ENCODE results near the gene GRM3.

GRM3 gene

DNA sequence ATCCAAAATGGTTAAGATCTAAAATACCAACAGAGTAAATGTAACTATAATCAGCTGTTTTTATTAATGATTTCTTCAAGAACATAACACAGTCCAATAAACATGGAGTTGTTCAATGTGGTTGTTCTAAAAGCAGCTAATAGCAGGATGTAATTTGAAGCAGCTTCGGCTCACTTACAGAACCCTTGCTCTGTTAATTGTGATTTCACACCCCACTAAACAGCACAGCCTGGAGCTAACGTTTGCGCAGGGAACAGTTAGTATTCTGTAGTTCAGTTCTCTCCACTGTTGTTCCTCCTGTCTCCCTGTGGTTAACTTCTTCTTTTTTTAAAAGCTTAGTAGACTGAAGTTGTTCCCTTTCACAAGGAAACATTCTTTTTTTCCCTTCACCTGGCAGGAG, 104.0 kb downstream of the GRM3 start:
- H3K27ac ChIP-seq, result no peak overlapping the region
- TF ChIP-seq, protein P1, sequence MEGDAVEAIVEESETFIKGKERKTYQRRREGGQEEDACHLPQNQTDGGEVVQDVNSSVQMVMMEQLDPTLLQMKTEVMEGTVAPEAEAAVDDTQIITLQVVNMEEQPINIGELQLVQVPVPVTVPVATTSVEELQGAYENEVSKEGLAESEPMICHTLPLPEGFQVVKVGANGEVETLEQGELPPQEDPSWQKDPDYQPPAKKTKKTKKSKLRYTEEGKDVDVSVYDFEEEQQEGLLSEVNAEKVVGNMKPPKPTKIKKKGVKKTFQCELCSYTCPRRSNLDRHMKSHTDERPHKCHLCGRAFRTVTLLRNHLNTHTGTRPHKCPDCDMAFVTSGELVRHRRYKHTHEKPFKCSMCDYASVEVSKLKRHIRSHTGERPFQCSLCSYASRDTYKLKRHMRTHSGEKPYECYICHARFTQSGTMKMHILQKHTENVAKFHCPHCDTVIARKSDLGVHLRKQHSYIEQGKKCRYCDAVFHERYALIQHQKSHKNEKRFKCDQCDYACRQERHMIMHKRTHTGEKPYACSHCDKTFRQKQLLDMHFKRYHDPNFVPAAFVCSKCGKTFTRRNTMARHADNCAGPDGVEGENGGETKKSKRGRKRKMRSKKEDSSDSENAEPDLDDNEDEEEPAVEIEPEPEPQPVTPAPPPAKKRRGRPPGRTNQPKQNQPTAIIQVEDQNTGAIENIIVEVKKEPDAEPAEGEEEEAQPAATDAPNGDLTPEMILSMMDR (IDR thresholded peaks at IDR 0.05; ENCODE audit: low read depth, low read length, missing control alignments), result no peak
- no peak overlapping the region for H3K4me3 ChIP-seq (ENCODE audit: low read depth, low read length)
- DNase-seq, result no peak
- no peaks in the 10 kb centered on the region for H3K27me3 ChIP-seq (replicated peaks)
- no peaks in the 10 kb centered on the region for H3K36me3 ChIP-seq (replicated peaks)
- in situ Hi-C loops (cut with HindIII; ENCODE audit: low pct_ligation_motif_present, low sequenced_read_pairs), result no loop called here

GRCh38 chr7:86748201-86748600, 104.5 kb downstream of the GRM3 start:
- H3K27me3 ChIP-seq (replicated peaks), result no peaks in the 10 kb centered on the region
- TF ChIP-seq, protein P1 (IDR thresholded peaks at IDR 0.05; ENCODE audit: low read depth, low read length, missing control alignments), result no peak
- H3K36me3 ChIP-seq (replicated peaks), result no peaks in the 10 kb centered on the region
- in situ Hi-C loops (cut with HindIII; ENCODE audit: low pct_ligation_motif_present, low sequenced_read_pairs), result no loop called here
- no peak overlapping the region for H3K27ac ChIP-seq
- H3K4me3 ChIP-seq (ENCODE audit: low read depth, low read length), result no peak overlapping the region
- DNase-seq, result no peak

DNA sequence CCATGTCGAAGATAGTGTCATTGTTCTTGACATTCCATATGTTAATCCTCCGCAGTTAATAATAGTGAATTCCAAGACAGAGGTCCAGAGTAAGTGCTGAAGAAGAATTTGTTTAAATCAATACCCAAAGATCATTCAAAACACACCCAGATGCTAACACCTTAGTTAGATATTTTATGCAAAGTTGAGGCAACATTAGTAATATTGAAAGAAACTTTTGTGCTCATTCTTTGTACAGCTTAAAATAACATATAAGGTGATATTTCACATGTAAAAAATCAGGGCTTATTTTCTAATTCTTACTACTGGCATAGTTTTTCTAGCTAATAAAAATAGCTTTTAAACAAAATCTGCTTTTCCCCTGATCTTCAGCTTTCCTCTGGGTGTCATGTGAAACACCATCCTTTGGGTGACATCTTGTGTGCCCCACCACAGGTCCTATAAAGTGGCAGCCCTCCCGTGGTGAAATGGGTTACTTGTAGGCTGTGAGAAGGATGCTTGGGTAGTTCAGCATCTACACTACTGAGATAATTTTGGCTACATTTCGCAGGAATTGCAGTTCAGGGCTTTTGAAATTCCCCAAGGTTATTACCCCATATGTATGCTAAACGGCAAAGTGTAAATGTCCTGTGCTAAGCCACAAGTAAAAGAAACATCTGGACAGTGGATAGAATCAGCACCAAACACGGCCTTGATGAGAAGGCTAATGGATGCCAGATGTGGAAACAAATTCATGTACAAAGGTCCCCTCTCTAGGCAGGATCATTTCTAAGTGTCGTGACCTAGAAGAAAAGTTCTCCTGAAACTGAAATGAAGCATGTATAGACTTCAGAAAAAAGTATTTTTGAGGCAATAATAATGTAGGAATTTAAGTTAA, 105.4 kb downstream of the GRM3 start:
- in situ Hi-C loops (cut with HindIII; ENCODE audit: low pct_ligation_motif_present, low sequenced_read_pairs), result no loop called here
- Histone ChIP-seq H3K27me3 (replicated peaks) (no peaks in the 10 kb centered on the region), H3K4me3 (ENCODE audit: low read depth, low read length) (no peak overlapping the region), H3K36me3 (replicated peaks) (no peaks in the 10 kb centered on the region), H3K27ac (no peak overlapping the region)
- DNase-seq, result no peak
- TF ChIP-seq, protein P1 (IDR thresholded peaks at IDR 0.05; ENCODE audit: low read depth, low read length, missing control alignments), result no peak

DNA sequence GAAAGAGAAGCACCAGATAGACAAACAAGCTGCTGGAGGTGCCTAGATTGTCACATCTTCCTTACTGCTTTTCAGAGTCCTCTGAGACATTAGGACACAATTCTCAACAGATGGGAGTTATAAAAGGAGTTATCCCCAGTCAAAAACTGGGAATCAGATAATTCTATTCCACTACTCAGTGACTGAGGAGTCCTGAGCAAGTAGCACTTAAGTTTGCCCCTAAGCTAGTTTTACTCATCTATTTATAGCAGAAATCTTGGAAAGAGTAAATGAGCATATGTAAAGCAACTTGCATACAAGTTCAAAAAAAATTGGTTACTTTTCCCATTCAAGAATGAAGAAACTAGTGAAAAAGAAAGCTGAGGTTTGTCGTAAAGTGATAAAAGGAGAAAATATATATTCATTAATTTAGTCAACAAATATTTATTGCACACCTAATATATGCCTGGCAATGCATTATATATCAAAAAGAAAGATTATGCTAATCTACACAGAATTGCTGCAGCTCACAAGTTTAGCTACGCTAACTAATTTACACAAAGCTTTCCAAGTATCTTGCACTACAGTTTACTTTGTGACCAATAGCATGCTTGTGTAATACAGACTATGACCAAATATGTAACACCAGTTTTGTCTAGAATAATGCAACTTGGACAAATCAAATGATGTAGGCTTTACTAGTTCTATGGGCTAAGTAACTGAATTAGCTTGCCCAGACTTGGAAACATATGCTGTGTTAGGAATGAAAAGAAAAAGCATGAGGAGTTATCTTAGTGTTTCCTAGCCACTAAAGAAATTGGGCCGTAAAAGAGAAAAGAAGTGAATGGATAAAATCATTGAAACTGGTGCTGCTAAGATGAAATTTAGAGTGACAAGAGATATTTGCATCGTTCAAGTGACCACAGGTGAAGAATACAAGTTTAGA, 106.3 kb downstream of the GRM3 start:
- in situ Hi-C loops (cut with HindIII; ENCODE audit: low pct_ligation_motif_present, low sequenced_read_pairs), result no loop called here
- TF ChIP-seq, protein P1 (IDR thresholded peaks at IDR 0.05; ENCODE audit: low read depth, low read length, missing control alignments), result no peak
- H3K27ac ChIP-seq, result no peak overlapping the region
- no peak overlapping the region for H3K4me3 ChIP-seq (ENCODE audit: low read depth, low read length)
- no peaks in the 10 kb centered on the region for H3K27me3 ChIP-seq (replicated peaks)
- H3K36me3 ChIP-seq (replicated peaks), result no peaks in the 10 kb centered on the region
- DNase-seq, result no peak

DNA sequence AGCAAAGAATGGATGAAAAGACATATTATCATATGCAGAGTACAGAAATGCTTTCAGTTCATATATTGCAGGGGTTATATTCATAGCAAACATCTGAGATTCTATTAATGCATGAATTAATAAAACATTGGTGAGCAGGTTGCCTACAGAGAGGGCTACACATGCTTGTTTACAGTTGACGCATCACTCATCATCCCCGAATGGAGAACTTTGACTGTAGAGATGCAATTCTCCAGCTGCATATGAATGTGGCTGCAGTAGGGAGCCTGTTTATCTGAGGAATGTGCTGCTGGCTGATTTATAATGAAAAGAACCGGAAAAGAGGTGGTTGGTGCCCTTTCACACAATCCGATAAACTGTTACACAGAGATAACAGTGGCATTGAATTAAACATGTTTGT, 116.5 kb downstream of the GRM3 start:
- Histone ChIP-seq H3K27me3 (replicated peaks) (no peaks in the 10 kb centered on the region), H3K4me3 (ENCODE audit: low read depth, low read length) (no peak overlapping the region), H3K36me3 (replicated peaks) (no peaks in the 10 kb centered on the region), H3K27ac (no peak overlapping the region)
- in situ Hi-C loops (cut with HindIII; ENCODE audit: low pct_ligation_motif_present, low sequenced_read_pairs), result no loop called here
- DNase-seq, result no peak
- TF ChIP-seq, protein P1 (IDR thresholded peaks at IDR 0.05; ENCODE audit: low read depth, low read length, missing control alignments), result no peak

Measured in brain microvascular endothelial cell (primary cell).